ENCODE results near the gene LACTB. TPM values are rescaled to one million over a fixed set of nuclear protein-coding genes. Genes with fewer than 3 reads are reported as not detected.

Gene LACTB
- total RNA-seq, 4 donors from 2014 or later, result 9.7 to 22.6 (median 12.1) TPM

DNA sequence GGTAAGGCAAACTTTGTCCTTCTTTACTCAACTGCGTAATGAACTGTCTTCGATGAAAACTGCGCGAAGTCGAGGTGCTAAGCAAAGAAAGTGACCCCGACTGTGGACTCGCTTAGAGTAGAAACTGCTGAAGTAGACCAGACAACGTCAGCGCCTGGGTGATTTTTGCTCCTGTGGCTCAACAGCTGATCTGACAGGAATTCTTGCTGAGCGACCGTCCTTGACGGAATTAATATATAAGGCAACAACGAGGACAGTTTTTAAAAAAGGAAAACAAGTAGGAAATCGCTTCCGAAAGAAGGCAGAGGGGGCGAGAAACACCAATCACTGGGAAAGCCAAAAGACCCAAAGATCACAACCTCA, 35.1 kb downstream of the LACTB start:
- Histone ChIP-seq H3K4me3 (peak overlapping the region; percentile 73 to 87 (median 77)), H3K27me3 (no peaks in the 10 kb centered on the region), H3K36me3 (peaks cover 0 to 38% (median 0%) of the 10 kb centered on the region in 3 donors), H3K27ac (peak overlapping the region; percentile 91 to 97 (median 94)), H3K4me1 (peaks cover 0 to 32% (median 6%) of the 10 kb centered on the region in 3 donors), H3K9me3 (no peaks in the 10 kb centered on the region)
- intact Hi-C loops (cut with DNase I), result no loop called here
- WGBS, 2 donors, result 0% methylated on average over 15 to 16 of the region's 16 CpGs
- TF ChIP-seq POLR2A (IDR thresholded peaks at IDR 0.05), result no peak
- no peak for TF ChIP-seq CTCF (IDR thresholded peaks at IDR 0.05)
- DNase-seq, result no peak

- peaks cover 0 to 32% (median 6%) of the 10 kb centered on the region in 3 donors for H3K4me1 ChIP-seq
- intact Hi-C loops (cut with DNase I), result no loop called here
- H3K36me3 ChIP-seq, result peaks cover 0 to 33% (median 0%) of the 10 kb centered on the region in 3 donors
- WGBS, 2 donors, result 0 to 1% methylated on average over 3 to 16 of the region's 60 CpGs
- H3K9me3 ChIP-seq, result no peaks in the 10 kb centered on the region
- H3K4me3 ChIP-seq, result peak within 1 kb of the TSS; percentile 73 to 87 (median 77)
- peak; percentile 71 for DNase-seq
- H3K27ac ChIP-seq, result peak within 1 kb of the TSS; percentile 91 to 97 (median 94)
- TF ChIP-seq CTCF (IDR thresholded peaks at IDR 0.05) (peak in 2 of 6 experiments; percentile 3 to 4), POLR2A (IDR thresholded peaks at IDR 0.05) (peak in 2 of 4 donors; percentile 80 to 88)
- no peaks in the 10 kb centered on the region for H3K27me3 ChIP-seq
Measured at GRCh38 chr15:63157118-63157843, 35.6 kb downstream of the LACTB start, which contains the start of gene RPS27L. TSS of gene RPS27L (minus strand) at chr15:63157477. CDS start at chr15:63157405, 72 bp downstream.

GRCh38 chr15:63157891-63158431, 36.3 kb downstream of the LACTB start:
- Histone ChIP-seq H3K9me3 (no peaks in the 10 kb centered on the region), H3K4me3 (peak overlapping the region; percentile 73 to 87 (median 77)), H3K4me1 (peaks cover 0 to 32% (median 6%) of the 10 kb centered on the region in 3 donors), H3K36me3 (peaks cover 0 to 26% (median 0%) of the 10 kb centered on the region in 3 donors), H3K27me3 (no peaks in the 10 kb centered on the region), H3K27ac (peak overlapping the region; percentile 91 to 97 (median 94))
- TF ChIP-seq POLR2A (IDR thresholded peaks at IDR 0.05) (no peak), CTCF (IDR thresholded peaks at IDR 0.05) (no peak)
- no peak for DNase-seq
- WGBS, 2 donors, result 9 to 14% methylated on average over 18 of the region's 18 CpGs
- intact Hi-C loops (cut with DNase I), result no loop called here

DNA sequence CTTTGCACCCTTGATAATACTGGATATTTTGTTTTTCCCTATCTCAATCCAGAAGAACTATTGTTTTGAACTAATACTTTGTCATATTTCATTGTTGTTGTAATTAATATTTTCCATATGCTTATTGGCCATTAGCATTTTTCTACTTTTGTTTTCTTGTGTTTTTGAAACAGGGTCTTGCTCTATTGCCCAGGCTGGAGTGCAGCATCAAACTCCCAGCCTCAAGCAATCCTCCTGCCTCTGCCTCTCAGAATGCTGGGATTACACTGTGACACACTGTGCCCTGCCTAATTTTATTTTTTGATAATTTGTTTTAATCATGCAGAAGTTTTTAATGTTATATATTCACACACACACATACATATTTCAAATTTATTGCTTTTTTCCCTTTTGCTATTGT, 39.0 kb downstream of the LACTB start:
- Histone ChIP-seq H3K36me3 (no peaks in the 10 kb centered on the region), H3K27me3 (no peaks in the 10 kb centered on the region), H3K4me1 (peaks cover 0 to 16% (median 4%) of the 10 kb centered on the region in 3 donors), H3K4me3 (no peak overlapping the region), H3K27ac (no peak overlapping the region), H3K9me3 (no peaks in the 10 kb centered on the region)
- no peak for TF ChIP-seq POLR2A (IDR thresholded peaks at IDR 0.05)
- TF ChIP-seq CTCF (IDR thresholded peaks at IDR 0.05), result no peak
- intact Hi-C loops (cut with DNase I), result loop anchor here (10.0 kb wide), 1 partner anchor 114 kb away; the partner anchor contains the start of gene APH1B
- no peak for DNase-seq

GRCh38 chr15:63163217-63163616, 41.6 kb downstream of the LACTB start:
- TF ChIP-seq CTCF (IDR thresholded peaks at IDR 0.05) (no peak), POLR2A (IDR thresholded peaks at IDR 0.05) (no peak)
- no peaks in the 10 kb centered on the region for H3K36me3 ChIP-seq
- WGBS, 2 donors, result 78 to 81% methylated on average over 4 of the region's 4 CpGs
- peaks cover 0 to 2% (median 1%) of the 10 kb centered on the region in 3 donors for H3K4me1 ChIP-seq
- no peak for DNase-seq
- no peak overlapping the region for H3K4me3 ChIP-seq
- no peaks in the 10 kb centered on the region for H3K9me3 ChIP-seq
- H3K27me3 ChIP-seq, result no peaks in the 10 kb centered on the region
- intact Hi-C loops (cut with DNase I), result loop anchor here (10.0 kb wide), 1 partner anchor 112 kb away; the partner anchor contains the start of gene APH1B
- H3K27ac ChIP-seq, result no peak overlapping the region

Measured in esophagus squamous epithelium (tissue), 5 donors.